A549 (cell line): ENCODE results near the gene CNIH1. TPM values are rescaled to one million over a fixed set of nuclear protein-coding genes. Genes with fewer than 3 reads are reported as not detected.
"Not testable (repeated sequence)": the region's sequence is repeated elsewhere in the genome, so short reads cannot be mapped to it uniquely, and the experiment has no call there.

Experiments
- ATAC-seq, 2 experiments: fragments of 200-7000 bp in 1 of 2; fragments of >200 bp in 1 of 2; cut with Nextera tagmentation in 1 of 2; cut with Tn5 transposase in 1 of 2; 3 replicates each; pipeline versions ENCODE4 v1.8.0 to v1.9.1; 2018 to 2020; ENCODE audit warnings: mild to moderate bottlenecking in 1 of 2, moderate library complexity in 1 of 2
- CTCF ChIA-PET: fragments of 300-600 bp; sonication (Branson Sonifier 250); formaldehyde crosslinking; extraction: SDS; loops from one replicate; lab custom pipeline; 2021; ENCODE audit warnings: antibody characterized with exemption, inconsistent platforms; lab: Yijun Ruan, JAX
- POLR2A ChIA-PET: fragments of 350-600 bp; formaldehyde crosslinking; extraction: SDS; loops from one replicate; lab custom pipeline; 2021; ENCODE audit warnings: antibody characterized with exemption, inconsistent platforms; lab: Yijun Ruan, JAX
- DNase-seq, 2 experiments: peaks; one replicate each; pipeline versions ENCODE4 v3.0.0 to v3.0.0-alpha.2; 2011 to 2016; ENCODE audit warnings: low read depth in 1 of 2, low spot score in 1 of 2
- FAIRE-seq: peaks from 2 replicates; lab custom pipeline; 2011; peaks lifted over from hg19 to GRCh38; lab: Jason Lieb, UNC
- H3K27ac ChIP-seq, 2 experiments: fragments of >200 bp; sonication (Bioruptor Twin); formaldehyde crosslinking; 3 replicates each; pipeline ENCODE4 v1.5.1; 2016 to 2017
- H3K4me1 ChIP-seq: fragments of >200 bp; sonication (Bioruptor Twin); formaldehyde crosslinking; 3 replicates; pipeline ENCODE4 v1.6.1; 2016
- H3K4me2 ChIP-seq: fragments of >200 bp; sonication (Bioruptor Twin); formaldehyde crosslinking; 3 replicates; pipeline ENCODE4 v1.6.1; 2016
- H3K4me3 ChIP-seq: fragments of >200 bp; sonication (Bioruptor Twin); formaldehyde crosslinking; 3 replicates; pipeline ENCODE4 v1.5.1; 2016
- H3K9me3 ChIP-seq: fragments of >200 bp; sonication (Bioruptor Twin); formaldehyde crosslinking; 3 replicates; pipeline ENCODE4 v1.6.1; 2016
- CEBPB ChIP-seq, 2 experiments: fragments of >200 bp in 1 of 2; sonication (Bioruptor Twin) in 1 of 2; formaldehyde crosslinking in 1 of 2; IDR thresholded peaks; 2 replicates each; pipeline ENCODE4 v1.6.1; 2012 to 2016
- FOSB ChIP-seq: fragments of 250-450 bp; sonication (Bioruptor Pico); IDR thresholded peaks from 2 replicates; pipeline ENCODE4 v1.5.0; 2020; ENCODE audit warnings: mild to moderate bottlenecking, moderate library complexity
- FOXS1 ChIP-seq: fragments of 250-450 bp; sonication (Bioruptor Pico); IDR thresholded peaks from 2 replicates; pipeline ENCODE4 v1.5.0; 2020; ENCODE audit warnings: mild to moderate bottlenecking, moderate library complexity
- HES2 ChIP-seq: fragments of >200 bp; sonication (Bioruptor Twin); formaldehyde crosslinking; IDR thresholded peaks from 2 replicates; pipeline ENCODE4 v1.6.1; 2016
- HEYL ChIP-seq: fragments of 250-450 bp; sonication (Bioruptor Pico); IDR thresholded peaks from 2 replicates; pipeline ENCODE4 v1.8.0; 2021; ENCODE audit warnings: mild to moderate bottlenecking, moderate library complexity
- HOXB5 ChIP-seq: fragments of 250-450 bp; sonication (Bioruptor Pico); IDR thresholded peaks from 2 replicates; pipeline ENCODE4 v1.5.0; 2020; ENCODE audit warnings: mild to moderate bottlenecking, moderate library complexity
- JUN ChIP-seq, 2 experiments: fragments of >200 bp; sonication (Bioruptor Twin); formaldehyde crosslinking; IDR thresholded peaks; 2 replicates in 1 of 2; 3 replicates in 1 of 2; pipeline ENCODE4 v1.6.1; 2016 to 2017
- KDM1A ChIP-seq: fragments of 200-600 bp; sonication (generic); IDR thresholded peaks from 2 replicates; pipeline ENCODE4 v1.6.1; 2016; ENCODE audit warnings: low read depth, mild to moderate bottlenecking
- KDM5A ChIP-seq: fragments of 200-600 bp; sonication (generic); IDR thresholded peaks from 2 replicates; pipeline ENCODE4 v1.6.1; 2016; ENCODE audit warnings: antibody characterized with exemption, mild to moderate bottlenecking
- MYC ChIP-seq: IDR thresholded peaks from 2 replicates; pipeline ENCODE4 v1.6.1; 2012; ENCODE audit warnings: mild to moderate bottlenecking, inconsistent platforms, low read length, improper control_type of control experiment, borderline replicate concordance
- NFE2L2 ChIP-seq: fragments of 150-350 bp; conservative IDR thresholded peaks from 2 replicates; pipeline ENCODE4 v1.6.1; 2014; ENCODE audit warnings: low read length
- POLR2A ChIP-seq: IDR thresholded peaks from 2 replicates; pipeline ENCODE4 v1.6.1; 2012; ENCODE audit warnings: mild to moderate bottlenecking, low read length
- RAD21 ChIP-seq, 2 experiments: fragments of >200 bp in 1 of 2; sonication (Bioruptor Twin) in 1 of 2; formaldehyde crosslinking in 1 of 2; IDR thresholded peaks in 1 of 2; conservative IDR thresholded peaks in 1 of 2; 2 replicates in 1 of 2; 3 replicates in 1 of 2; pipeline ENCODE4 v1.6.1; 2012 to 2018; ENCODE audit warnings: inconsistent platforms in 1 of 2
- RARB ChIP-seq: fragments of 250-450 bp; sonication (Bioruptor Pico); IDR thresholded peaks from 2 replicates; pipeline ENCODE4 v1.8.0; 2021; ENCODE audit warnings: mild to moderate bottlenecking, moderate library complexity
- RCOR1 ChIP-seq: fragments of 150-350 bp; IDR thresholded peaks from 2 replicates; pipeline ENCODE4 v1.6.1; 2014; ENCODE audit warnings: antibody characterized with exemption, low read length, low read depth
- RFX5 ChIP-seq: fragments of 450-650 bp; IDR thresholded peaks from 2 replicates; pipeline ENCODE4 v1.7.1; 2014; ENCODE audit warnings: antibody characterized with exemption, mild to moderate bottlenecking, moderate library complexity
- SMC3 ChIP-seq: fragments of >200 bp; sonication (Bioruptor Twin); formaldehyde crosslinking; IDR thresholded peaks from 3 replicates; pipeline ENCODE4 v1.6.1; 2018; ENCODE audit warnings: inconsistent platforms
- SREBF2 ChIP-seq: fragments of 450-650 bp; IDR thresholded peaks from 2 replicates; pipeline ENCODE4 v1.6.1; 2014; ENCODE audit warnings: mild to moderate bottlenecking, moderate library complexity
- TP53 ChIP-seq: fragments of 250-450 bp; sonication (Bioruptor Pico); IDR thresholded peaks from 2 replicates; pipeline ENCODE4 v1.5.0; 2021; ENCODE audit warnings: mild to moderate bottlenecking, moderate library complexity
- WGBS: methylation state at CpG from one replicate; pipeline ENCODE4 v1.1.6; 2017; ENCODE audit errors: missing lambda C conversion rate; 5-methylcytosine and 5-hydroxymethylcytosine counted together
- polyA plus RNA-seq, 4 experiments: library from polyadenylated mRNA; depleted of rRNA in 3 of 4; stranded (reverse); fragments of >200 nt; fragmentation: RNase III in 1 of 4; extraction: RNeasy Plus Mini Kit Qiagen cat#74134 plus additional on column Dnase treatment in 1 of 4; gene quantifications; 2 replicates in 3 of 4; 3 replicates in 1 of 4; pipeline ENCODE4 v1.2.3, GENCODE V29; 2011 to 2017
- TF ChIP-seq, protein P1 (sequence below): fragments of 250-450 bp; sonication (Bioruptor Pico); IDR thresholded peaks from 2 replicates; pipeline ENCODE4 v1.5.0; 2020; ENCODE audit warnings: low read depth, mild to moderate bottlenecking, moderate library complexity
- TF ChIP-seq, protein P2 (sequence below): IDR thresholded peaks from 2 replicates; pipeline ENCODE4 v1.6.1; 2012
- TF ChIP-seq, protein P3 (sequence below): IDR thresholded peaks from 2 replicates; pipeline ENCODE4 v1.6.1; 2012; ENCODE audit warnings: low read depth, borderline replicate concordance

CNIH1 gene
- polyA plus RNA-seq, 2 of the 4 experiments (the other 2 are of a cell fraction) = 337 to 411 TPM

DNA sequence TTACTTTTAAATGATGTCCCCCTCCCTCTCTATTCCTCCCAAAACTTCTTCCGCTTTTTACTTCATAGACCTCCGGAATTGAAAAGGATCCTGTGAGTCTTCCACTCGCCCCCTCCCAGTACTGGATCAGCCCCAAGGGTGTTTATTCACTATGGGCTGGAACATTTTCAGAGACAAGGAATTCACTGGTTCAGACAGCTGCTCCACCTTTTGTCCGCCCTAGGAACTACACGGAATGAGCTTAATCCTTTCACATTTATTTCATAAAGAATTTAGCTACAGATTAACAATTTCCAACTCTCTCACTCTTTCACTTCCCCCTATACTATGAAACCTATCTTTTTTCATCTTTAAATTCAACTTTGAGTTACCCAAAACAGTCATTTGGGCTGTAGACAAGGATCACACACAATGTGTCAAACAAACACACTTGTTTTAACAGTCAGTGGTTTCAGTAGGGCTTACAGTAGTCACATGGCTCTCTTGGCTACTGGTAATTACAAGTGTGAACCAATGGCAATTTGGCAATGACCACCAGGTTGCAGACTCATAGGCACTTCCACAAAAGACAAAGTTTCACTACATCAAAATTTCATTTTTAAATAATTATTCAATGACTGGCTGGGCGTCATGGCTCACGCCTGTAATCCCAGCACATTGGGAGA lies 20.6 kb downstream of the CNIH1 start (continued):
- TF ChIP-seq, protein P1, sequence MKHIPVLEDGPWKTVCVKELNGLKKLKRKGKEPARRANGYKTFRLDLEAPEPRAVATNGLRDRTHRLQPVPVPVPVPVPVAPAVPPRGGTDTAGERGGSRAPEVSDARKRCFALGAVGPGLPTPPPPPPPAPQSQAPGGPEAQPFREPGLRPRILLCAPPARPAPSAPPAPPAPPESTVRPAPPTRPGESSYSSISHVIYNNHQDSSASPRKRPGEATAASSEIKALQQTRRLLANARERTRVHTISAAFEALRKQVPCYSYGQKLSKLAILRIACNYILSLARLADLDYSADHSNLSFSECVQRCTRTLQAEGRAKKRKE (CRISPR knock-in tag) = no peak
- no peak for TF ChIP-seq RARB
- no peak for TF ChIP-seq POLR2A
- TF ChIP-seq SMC3 = peak; percentile 44
- TF ChIP-seq FOSB (CRISPR knock-in tag) = no peak
- no peak for TF ChIP-seq NFE2L2
- no peak for TF ChIP-seq HEYL (CRISPR knock-in tag)
- TF ChIP-seq SREBF2 = no peak
- TF ChIP-seq FOXS1 (CRISPR knock-in tag) = no peak
- TF ChIP-seq RCOR1 = no peak
- no peak for TF ChIP-seq CEBPB (IDR thresholded peaks at IDR 0.05)
- TF ChIP-seq, protein P2, sequence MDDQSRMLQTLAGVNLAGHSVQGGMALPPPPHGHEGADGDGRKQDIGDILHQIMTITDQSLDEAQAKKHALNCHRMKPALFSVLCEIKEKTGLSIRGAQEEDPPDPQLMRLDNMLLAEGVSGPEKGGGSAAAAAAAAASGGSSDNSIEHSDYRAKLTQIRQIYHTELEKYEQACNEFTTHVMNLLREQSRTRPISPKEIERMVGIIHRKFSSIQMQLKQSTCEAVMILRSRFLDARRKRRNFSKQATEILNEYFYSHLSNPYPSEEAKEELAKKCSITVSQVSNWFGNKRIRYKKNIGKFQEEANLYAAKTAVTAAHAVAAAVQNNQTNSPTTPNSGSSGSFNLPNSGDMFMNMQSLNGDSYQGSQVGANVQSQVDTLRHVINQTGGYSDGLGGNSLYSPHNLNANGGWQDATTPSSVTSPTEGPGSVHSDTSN = no peak
- TF ChIP-seq, protein P3, sequence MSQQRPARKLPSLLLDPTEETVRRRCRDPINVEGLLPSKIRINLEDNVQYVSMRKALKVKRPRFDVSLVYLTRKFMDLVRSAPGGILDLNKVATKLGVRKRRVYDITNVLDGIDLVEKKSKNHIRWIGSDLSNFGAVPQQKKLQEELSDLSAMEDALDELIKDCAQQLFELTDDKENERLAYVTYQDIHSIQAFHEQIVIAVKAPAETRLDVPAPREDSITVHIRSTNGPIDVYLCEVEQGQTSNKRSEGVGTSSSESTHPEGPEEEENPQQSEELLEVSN = no peak
- no peak for TF ChIP-seq RFX5

DNA sequence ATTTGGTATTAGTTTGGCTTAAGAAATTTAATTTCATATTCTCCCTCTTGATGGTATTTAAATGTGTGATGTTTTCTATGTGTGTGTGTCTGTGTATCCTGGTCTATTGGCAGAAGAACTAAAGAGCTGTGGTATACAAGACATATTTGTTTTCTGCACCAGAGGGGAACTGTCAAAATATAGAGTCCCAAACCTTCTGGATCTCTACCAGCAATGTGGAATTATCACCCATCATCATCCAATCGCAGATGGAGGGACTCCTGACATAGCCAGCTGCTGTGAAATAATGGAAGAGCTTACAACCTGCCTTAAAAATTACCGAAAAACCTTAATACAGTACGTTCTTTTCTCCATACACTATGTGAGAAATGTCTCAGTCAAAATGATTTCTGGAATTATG lies 29.8 kb downstream of the CNIH1 start:
- Histone ChIP-seq H3K27ac (no peak overlapping the region), H3K9me3 (no peaks in the 10 kb centered on the region), H3K4me3 (no peak overlapping the region), H3K4me2 (no peak overlapping the region), H3K4me1 (no peaks in the 10 kb centered on the region)
- TF ChIP-seq RAD21 (conservative IDR thresholded peaks at IDR 0.05 in 1 of 2, IDR thresholded peaks at IDR 0.05 in 1 of 2) = no peak
- TF ChIP-seq RARB = no peak
- TF ChIP-seq MYC = no peak
- TF ChIP-seq KDM5A = no peak
- no peak for TF ChIP-seq HOXB5
- 96% methylated on average over 3 of the region's 3 CpGs for WGBS
- POLR2A ChIA-PET = interaction anchor here (1.2 kb wide), 1 partner anchor 15 kb away, joined by 3 read pairs; no protein-coding TSS in a partner anchor
- FAIRE-seq (no peak), DNase-seq (no peak), ATAC-seq (no peak)
- CTCF ChIA-PET = interaction anchor here (0.9 to 2.4 kb wide), 4 partner anchors 13 to 45 kb away, joined by 3 to 7 read pairs (median 4); partner anchors contain the start of gene CDKN3

DNA sequence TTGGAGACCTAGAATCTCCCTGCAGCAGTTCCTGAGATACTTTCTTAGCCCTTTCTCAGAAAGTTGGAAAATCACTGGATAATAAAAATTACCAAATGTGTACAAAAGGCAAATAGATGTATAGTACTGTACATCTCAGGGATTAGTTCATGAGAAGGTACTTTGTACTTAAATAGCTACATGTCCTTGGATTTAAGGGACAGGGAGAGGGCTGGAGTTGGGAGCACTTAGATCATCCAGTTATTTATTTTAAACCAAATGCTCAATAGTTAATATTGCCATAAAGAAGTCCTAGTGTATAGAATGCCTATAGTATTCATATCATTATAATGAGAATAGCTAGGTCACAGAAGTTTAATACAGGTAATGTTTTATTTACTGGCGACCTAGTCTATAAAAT lies 31.0 kb downstream of the CNIH1 start:
- POLR2A ChIA-PET = no interaction called here
- Histone ChIP-seq H3K4me3 (no peak overlapping the region), H3K4me1 (no peaks in the 10 kb centered on the region), H3K27ac (no peak overlapping the region), H3K4me2 (no peak overlapping the region), H3K9me3 (no peaks in the 10 kb centered on the region)
- DNase-seq = no peak
- no peak for ATAC-seq
- CTCF ChIA-PET = interaction anchor here (1.0 to 1.9 kb wide), 3 partner anchors 11 to 23 kb away, joined by 3 to 6 read pairs (median 5); partner anchors contain the start of gene CDKN3
- WGBS = 89% methylated on average over 1 of the region's 1 CpG
- no peak for FAIRE-seq
- TF ChIP-seq HOXB5 (no peak), JUN (IDR thresholded peaks at IDR 0.05) (no peak), KDM1A (no peak), NFE2L2 (no peak), SREBF2 (no peak), HES2 (no peak), TP53 (CRISPR knock-in tag) (no peak)
- TF ChIP-seq, protein P2 = no peak

DNA sequence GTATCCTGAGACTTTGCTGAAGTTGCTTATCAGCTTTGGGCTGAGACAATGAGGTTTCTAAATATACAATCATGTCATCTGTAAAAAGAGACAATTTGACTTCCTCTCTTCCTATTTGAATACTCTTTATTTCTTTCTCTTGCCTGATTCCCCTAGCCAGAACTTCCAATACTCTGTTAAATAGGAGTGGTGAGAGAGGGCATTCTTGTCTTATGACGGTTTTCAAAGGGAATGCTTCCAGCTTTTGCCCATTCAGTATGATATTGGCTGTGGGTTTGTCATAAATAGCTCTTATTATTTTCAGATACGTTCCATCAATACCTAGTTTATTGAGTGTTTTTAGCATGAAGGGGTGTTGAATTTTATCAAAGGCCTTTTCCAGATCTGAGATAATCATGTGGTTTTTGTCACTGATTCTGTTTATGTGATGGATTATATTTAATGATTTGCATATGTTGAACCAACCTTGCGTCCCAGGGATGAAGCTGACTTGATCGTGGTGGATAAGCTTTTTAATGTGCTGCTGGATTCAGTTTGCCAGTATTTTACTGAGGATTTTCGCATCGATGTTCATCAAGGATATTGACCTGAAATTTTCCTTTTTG lies 37.7 kb downstream of the CNIH1 start:
- ATAC-seq, FAIRE-seq, H3K4me3 ChIP-seq, DNase-seq, POLR2A ChIA-PET, H3K27ac ChIP-seq, H3K4me2 ChIP-seq, H3K9me3 ChIP-seq: not testable (repeated sequence)
- WGBS = 96% methylated on average over 6 of the region's 6 CpGs
- CTCF ChIA-PET = interaction anchor here (1.3 kb wide), 1 partner anchor 38 kb away, joined by 3 read pairs; no protein-coding TSS in a partner anchor
- H3K4me1 ChIP-seq = peaks cover 19% of the 10 kb centered on the region
